ENCODE data around the gene LAGE3. TPM values are rescaled to one million over a fixed set of nuclear protein-coding genes. Genes with fewer than 3 reads are reported as not detected.

Gene LAGE3
- total RNA-seq, 4 donors from 2014 or later = 22.9 to 50.0 (median 28.5) TPM

DNA sequence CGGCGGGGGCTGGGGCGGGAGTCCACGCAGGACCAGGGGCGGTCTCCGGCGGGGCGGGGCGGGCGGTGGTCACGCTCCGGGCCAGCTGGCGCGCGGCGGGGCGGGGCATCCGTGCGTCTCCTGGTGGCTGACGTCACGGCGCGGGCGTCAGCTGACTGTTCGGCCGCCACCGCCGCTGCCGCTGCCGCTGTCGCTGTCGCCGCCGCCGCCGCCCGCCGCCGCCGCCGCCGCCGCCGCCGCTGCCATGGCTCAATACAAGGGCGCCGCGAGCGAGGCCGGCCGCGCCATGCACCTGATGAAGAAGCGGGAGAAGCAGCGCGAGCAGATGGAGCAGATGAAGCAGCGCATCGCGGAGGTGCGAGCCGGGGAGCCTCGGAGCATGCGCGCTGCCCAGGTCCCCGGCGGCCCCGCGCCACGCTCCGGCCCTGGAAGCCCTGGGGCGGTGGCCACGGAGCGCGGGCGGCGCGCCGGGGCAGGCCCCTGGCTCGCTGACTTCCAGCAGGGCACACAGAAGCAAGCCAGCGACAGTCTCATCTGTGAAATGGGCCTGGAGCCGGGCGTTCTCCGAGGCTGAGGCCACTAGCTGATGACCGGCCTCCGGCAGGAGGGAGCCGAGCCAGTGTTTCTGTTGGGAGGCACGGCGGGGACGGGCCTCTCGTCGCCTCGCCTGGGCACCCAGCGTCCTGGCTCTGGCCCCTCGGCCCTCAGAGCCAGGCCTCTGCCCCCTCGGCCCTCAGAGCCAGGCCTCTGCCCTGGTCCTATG, 34.9 kb downstream of the LAGE3 start, which contains the start of gene FAM50A:
Gene FAM50A, plus strand, starts transcription at position 150 of the 763 bp plus-strand sequence. Its CDS starts 95 bp downstream, at position 245.
- intact Hi-C loops (cut with DNase I; ENCODE audit: low total_unique reads) = no loop called here
- peak within 1 kb of the TSS; percentile 33 for H3K4me3 ChIP-seq (ENCODE audit: low read depth, poor library complexity, severe bottlenecking)
- peak; percentile 56 to 96 for DNase-seq (ENCODE audit: low spot score in 2 of 2)
- TF ChIP-seq, protein P1, sequence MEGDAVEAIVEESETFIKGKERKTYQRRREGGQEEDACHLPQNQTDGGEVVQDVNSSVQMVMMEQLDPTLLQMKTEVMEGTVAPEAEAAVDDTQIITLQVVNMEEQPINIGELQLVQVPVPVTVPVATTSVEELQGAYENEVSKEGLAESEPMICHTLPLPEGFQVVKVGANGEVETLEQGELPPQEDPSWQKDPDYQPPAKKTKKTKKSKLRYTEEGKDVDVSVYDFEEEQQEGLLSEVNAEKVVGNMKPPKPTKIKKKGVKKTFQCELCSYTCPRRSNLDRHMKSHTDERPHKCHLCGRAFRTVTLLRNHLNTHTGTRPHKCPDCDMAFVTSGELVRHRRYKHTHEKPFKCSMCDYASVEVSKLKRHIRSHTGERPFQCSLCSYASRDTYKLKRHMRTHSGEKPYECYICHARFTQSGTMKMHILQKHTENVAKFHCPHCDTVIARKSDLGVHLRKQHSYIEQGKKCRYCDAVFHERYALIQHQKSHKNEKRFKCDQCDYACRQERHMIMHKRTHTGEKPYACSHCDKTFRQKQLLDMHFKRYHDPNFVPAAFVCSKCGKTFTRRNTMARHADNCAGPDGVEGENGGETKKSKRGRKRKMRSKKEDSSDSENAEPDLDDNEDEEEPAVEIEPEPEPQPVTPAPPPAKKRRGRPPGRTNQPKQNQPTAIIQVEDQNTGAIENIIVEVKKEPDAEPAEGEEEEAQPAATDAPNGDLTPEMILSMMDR (IDR thresholded peaks at IDR 0.05) = no peak
- no peak for TF ChIP-seq POLR2A (IDR thresholded peaks at IDR 0.05)
- 50% methylated on average over 19 of the region's 94 CpGs; no CpG with 5 or more reads in 1 of the 2 donors for WGBS, 2 donors

DNA sequence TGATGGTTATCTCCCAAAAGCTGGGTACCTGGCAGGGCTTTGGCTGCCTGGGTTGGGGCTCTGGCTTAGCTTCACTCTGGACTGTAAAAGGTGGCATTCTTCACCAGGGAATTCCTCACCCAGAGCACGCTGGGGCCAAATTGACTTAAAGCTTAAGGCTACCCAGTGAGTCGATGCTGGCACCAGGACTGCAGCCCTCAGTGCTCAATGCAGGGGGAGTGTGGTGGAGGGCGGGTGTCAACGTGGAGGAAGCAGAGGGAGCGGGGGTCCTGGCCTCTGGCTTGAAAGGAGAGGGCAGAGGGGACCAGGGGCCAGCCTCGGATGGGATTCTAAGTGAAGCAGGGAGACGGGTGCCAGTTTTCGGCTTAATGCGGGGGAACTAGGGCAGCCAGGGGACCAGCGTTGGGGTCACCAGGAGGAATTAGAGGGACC, 35.6 kb downstream of the LAGE3 start:
- TF ChIP-seq POLR2A (IDR thresholded peaks at IDR 0.05) = no peak
- TF ChIP-seq, protein P1 (IDR thresholded peaks at IDR 0.05) = no peak
- DNase-seq (ENCODE audit: low spot score in 2 of 2) = no peak
- intact Hi-C loops (cut with DNase I; ENCODE audit: low total_unique reads) = no loop called here
- no peak overlapping the region for H3K4me3 ChIP-seq (ENCODE audit: low read depth, poor library complexity, severe bottlenecking)
- 12 to 44% methylated on average over 4 to 10 of the region's 10 CpGs for WGBS, 2 donors

DNA sequence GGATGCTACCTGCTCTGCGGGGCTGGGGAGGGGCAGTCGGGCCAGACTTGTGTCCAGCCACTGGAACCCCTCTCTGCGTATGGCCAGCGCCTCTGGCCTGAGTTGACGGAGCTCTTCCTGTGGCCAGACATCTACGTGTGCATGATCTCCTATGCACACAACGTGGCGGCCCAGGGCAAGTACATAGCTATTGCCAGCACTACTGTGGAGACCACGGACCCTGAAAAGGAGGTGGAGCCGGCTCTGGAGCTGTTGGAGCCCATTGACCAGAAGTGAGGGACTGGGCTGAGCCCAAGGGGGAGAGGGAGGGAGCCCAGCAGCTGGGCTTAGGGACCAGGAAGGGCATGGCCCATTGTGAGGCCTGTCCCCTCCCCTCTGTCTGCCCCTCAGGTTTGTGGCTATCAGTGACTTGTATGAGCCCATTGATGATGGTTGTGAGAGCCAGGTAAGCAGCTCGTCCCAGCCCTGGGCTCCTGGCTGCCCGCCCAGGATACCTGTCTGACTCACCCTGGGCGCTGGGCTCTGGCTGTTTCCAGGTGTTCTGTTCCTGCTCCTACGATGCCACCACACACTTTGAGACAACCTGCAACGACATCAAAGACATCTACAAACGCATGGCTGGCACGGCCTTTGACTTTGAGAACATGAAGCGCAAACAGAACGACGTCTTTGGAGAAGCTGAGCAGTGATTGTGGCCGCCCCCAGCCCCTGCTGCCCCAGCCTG, 36.9 kb downstream of the LAGE3 start:
- TF ChIP-seq, protein P1 (IDR thresholded peaks at IDR 0.05) = no peak
- no peak for TF ChIP-seq POLR2A (IDR thresholded peaks at IDR 0.05)
- DNase-seq (ENCODE audit: low spot score in 2 of 2) = no peak
- intact Hi-C loops (cut with DNase I; ENCODE audit: low total_unique reads) = no loop called here
- H3K4me3 ChIP-seq (ENCODE audit: low read depth, poor library complexity, severe bottlenecking) = no peak overlapping the region
- 75 to 82% methylated on average over 6 to 20 of the region's 21 CpGs for WGBS, 2 donors

DNA sequence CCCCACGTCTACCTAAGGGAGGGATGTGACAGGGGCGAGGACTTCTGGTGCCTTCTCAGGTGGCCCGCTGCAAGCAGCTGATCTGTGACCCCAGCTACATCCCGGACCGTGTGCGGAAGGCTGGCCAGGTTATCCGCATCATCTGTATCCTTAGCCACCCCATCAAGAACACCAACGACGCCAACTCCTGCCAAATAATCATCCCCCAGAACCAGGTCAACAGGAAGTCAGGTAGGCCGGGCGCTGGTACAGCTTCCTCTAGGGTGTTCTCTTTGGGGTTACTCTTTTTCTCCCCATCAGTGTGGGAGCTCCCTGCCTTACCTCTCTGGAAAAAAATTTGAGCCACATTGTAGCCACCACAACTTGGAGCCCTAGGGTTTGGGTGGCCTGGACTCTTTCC, 37.5 kb downstream of the LAGE3 start:
- H3K4me3 ChIP-seq (ENCODE audit: low read depth, poor library complexity, severe bottlenecking) = no peak overlapping the region
- WGBS, 2 donors = 80 to 97% methylated on average over 2 to 10 of the region's 11 CpGs
- DNase-seq (ENCODE audit: low spot score in 2 of 2) = no peak
- TF ChIP-seq POLR2A (IDR thresholded peaks at IDR 0.05) = no peak
- TF ChIP-seq, protein P1 (IDR thresholded peaks at IDR 0.05) = no peak
- intact Hi-C loops (cut with DNase I; ENCODE audit: low total_unique reads) = no loop called here

DNA sequence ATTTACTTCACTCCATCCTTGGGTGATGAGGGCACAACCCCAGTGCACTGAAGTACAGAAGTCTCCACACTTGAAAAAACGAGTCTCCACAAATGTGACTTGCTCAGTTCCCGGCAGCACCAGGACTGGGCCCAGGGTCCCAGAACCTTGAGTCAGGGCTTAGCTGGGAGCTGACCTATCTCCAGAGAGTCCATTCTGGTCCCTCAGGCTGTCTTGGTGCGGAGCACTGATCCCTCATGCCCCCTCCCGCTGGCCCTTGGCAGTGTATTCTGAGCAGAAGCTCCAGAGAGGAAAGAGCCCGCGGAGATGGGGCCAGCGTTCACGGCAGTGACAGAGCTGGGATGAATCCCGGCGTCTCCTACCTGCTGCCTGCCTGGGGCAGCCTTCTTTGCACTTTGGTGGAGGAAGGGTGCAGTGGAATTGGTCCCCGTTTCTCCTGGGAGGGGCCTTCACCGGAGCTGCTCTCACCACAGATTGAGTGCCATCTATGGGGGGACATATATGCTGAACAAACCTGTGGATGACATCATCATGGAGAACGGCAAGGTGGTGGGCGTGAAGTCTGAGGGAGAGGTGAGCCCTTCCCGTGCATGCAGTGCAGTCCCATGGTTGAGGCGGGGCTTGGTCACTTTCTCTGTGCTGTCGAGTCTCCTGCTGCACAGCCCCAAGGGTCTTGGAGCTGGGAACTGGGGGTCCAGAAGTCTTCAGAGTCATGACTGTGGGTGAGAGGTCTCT, 38.3 kb downstream of the LAGE3 start:
- 72 to 89% methylated on average over 7 to 17 of the region's 17 CpGs for WGBS, 2 donors
- TF ChIP-seq POLR2A (IDR thresholded peaks at IDR 0.05) = no peak
- TF ChIP-seq, protein P1 (IDR thresholded peaks at IDR 0.05) = no peak
- intact Hi-C loops (cut with DNase I; ENCODE audit: low total_unique reads) = no loop called here
- DNase-seq (ENCODE audit: low spot score in 2 of 2) = no peak
- no peak overlapping the region for H3K4me3 ChIP-seq (ENCODE audit: low read depth, poor library complexity, severe bottlenecking)
